CD4-positive, alpha-beta T cell treated with Interleukin-15 for 1 hour (primary cell): Measurements from ENCODE around the gene VPREB3.

Experiments used
- DNase-seq: peaks from one replicate; pipeline ENCODE4 v3.0.0-alpha.2; 2020

VPREB3 gene, protein sequence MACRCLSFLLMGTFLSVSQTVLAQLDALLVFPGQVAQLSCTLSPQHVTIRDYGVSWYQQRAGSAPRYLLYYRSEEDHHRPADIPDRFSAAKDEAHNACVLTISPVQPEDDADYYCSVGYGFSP

DNA sequence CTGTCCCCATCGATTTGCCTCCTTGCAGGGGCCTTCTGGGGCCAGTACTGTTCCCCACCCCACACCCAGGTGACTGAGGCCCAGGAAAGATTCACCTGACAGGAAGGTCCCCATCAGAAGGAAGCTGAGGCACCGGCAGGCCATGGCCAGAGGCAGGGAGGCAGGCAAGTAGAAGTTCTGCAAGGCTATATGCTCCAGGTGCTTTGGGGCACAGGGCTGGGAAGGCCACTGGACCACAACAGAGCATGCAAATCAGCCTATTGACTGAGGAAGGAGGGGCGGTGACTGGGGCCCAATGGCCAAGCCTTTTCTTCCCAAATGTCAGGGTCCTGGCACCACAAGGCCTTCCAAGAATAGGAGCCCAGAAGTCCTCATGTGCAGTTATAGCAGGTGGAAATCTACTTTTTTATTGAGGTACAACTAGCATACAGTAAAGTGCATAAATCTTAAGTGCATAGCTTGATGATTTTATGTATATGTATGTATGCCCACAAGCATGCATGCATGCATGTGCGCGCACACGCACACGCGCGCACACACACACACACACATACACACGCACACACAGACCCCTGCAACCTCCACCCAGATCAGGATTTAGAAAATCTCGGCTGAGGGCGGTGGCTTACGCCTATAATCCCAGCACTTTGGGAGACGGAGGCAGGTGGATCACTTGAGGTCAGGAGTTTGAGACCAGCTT lies at the start of gene VPREB3:
Gene VPREB3 (minus strand): TSS at position 206 of the 700 bp plus-strand sequence. CDS start 62 bp downstream, at position 144.
- DNase-seq: no peak

DNA sequence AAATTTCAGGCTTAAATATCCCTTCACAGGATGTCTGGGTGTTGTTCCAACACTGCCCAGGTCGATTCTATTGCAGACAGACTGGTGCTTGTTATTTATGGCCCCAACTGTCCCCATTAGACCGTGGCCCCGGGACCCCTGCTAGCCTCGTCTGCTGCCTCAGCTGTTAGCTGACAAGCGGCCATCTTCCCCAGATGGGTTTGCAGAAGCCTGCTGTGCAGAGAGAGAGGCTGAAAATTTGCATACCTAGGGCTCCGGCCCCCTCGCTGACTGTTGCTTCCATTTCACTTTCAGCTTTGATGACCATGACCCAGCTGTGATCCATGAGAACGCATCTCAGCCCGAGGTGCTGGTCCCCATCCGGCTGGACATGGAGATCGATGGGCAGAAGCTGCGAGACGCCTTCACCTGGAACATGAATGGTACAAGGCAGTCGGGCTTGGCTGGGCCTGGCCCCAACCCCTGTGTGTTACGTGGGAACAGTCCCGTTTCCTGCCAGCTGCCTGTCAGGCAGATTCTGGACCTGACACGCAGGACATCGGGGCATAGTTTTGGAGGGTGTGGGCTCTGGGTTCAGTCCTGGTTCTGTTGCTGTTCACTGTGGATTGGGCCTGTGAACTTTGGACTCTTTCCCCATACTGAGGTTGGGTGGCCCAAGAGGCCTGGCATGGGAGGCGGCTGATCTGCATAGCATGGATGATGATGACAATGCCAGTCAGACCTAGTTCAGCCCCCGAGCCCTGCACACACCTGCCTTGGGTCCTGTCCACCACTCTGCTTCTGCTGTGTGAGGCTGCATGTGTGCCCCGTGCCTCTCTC lies 49.0 kb upstream of the VPREB3 start:
- DNase-seq: no peak

DNA sequence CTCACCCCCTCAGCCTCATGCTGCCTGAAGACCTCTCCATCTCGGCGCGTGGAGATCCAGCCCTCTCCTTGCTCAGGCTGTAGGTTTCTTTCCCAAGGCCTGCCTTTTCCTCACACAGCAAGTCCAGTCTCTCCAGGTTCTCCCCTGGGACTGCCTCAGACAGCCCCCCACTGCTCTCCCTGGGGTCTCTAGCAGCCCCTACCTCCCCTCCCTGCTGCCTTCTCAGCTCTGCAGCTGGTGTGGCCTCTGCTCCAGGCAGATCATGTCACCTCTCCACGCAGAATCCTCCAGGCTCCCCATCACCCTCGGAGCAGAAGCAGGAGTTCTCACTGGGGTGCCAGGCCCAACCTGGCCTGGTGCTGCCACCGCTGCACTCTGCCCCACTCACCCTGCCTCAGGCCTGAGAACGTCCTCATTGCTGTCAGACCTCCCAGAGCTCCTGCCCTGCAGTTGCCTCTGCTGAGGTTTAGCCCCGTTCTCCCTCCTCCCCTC lies 47.7 kb upstream of the VPREB3 start:
- no peak for DNase-seq

DNA sequence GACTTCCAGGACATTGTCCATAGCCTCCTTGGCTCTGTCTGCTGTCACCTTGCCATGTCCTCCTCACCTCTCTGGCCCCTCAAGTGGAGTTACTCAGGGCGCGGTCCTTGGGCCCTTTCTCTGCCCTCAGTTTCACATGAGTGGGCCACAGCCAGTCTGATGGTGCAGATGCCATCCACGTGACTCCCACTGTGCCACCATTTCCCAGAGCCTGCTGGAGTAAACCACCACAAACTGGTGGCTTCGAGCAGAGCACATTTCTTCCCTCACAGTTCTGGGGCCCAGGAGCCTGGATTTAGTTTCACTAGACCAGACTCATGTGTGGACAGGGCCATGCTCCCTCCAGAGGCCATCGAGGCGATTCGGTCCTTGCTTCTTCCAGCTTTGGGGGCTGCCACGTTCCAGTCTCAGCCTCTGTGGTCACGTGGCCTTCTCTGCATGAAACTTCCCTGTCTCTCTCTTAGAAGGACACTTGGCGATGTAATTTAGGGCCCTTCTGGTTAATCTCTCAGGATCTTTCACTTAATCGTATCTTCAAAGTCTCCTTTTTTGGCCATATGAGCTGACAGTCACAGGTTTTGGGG lies 47.1 kb upstream of the VPREB3 start:
- no peak for DNase-seq

DNA sequence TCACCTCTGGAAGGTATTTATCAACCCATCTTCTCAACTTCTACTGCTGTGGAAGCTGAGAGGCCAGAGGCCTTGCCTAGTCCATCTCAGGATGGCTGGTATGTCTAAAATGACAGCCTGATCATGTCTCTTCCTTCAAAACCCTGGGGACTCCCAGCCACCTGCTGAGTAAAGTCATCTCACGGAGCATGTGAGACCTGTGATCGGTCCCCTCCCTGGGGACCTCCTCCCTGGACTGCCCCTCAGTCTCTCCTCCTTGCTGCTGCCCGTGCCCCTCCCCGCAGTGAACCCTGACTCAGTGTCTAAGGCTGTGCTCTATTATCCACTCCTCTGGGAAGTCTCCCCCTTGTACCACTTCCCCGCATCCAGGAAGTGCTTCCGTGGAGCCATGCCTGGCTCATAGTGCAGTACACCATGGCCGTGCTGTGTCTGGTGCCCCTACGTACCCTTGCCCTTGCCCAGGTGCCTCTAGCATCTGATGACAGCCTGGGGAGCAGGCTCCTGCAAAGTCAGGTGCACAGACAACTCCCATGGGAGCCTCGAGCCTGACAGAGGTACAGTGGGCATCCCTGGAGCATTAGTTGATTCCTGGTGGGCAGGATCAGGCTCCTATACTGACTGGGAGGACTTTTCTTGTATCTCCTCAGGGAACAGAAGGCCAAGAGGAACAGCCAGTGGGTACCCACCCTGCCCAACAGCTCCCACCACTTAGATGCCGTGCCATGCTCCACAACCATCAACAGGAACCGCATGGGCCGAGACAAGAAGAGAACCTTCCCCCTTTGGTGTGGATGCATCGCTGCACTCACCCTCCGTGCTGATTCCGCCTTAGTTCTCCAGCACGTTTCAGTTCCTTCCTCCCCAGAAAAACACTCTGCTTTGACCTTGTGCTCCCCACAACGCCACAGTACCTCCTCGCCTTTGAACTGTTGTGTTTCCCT lies 46.3 kb upstream of the VPREB3 start:
- DNase-seq: peak; percentile 46

DNA sequence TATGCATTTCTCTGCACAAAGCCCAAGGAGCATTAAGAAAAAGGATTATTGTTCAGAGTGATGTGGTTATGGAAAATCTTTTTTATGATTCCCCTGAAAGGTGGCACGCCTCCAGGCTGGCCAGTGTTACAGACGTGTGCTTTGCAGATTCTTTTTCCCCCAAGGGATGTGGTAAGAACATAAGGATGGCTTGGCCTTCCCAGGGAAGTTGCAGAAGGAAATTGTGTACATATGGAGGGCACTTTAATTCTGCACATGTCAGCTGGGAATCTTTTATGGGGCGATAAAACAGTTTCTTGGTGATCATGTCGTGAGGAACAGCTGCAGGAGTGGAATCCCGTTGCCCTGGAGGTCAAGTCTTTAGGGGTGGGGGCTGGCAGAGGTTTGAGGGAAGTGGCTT lies 42.2 kb upstream of the VPREB3 start:
- DNase-seq: no peak

DNA sequence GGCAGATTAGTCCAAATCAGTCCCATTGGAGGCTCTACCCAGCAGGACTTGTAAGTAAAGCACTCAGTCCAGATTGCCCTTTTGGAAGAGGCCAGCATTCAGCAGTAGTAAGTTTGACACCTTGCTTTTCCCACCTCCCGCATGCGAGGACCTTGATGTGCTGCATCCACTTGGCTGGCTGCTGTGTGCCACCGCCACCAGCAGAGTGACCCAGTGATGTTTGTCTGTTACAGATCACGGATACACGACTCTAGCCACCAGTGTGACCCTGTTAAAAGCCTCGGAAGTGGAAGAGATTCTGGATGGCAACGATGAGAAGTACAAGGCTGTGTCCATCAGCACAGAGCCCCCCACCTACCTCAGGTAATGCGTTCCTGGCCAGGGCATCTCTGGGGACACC lies 39.1 kb upstream of the VPREB3 start:
- no peak for DNase-seq

DNA sequence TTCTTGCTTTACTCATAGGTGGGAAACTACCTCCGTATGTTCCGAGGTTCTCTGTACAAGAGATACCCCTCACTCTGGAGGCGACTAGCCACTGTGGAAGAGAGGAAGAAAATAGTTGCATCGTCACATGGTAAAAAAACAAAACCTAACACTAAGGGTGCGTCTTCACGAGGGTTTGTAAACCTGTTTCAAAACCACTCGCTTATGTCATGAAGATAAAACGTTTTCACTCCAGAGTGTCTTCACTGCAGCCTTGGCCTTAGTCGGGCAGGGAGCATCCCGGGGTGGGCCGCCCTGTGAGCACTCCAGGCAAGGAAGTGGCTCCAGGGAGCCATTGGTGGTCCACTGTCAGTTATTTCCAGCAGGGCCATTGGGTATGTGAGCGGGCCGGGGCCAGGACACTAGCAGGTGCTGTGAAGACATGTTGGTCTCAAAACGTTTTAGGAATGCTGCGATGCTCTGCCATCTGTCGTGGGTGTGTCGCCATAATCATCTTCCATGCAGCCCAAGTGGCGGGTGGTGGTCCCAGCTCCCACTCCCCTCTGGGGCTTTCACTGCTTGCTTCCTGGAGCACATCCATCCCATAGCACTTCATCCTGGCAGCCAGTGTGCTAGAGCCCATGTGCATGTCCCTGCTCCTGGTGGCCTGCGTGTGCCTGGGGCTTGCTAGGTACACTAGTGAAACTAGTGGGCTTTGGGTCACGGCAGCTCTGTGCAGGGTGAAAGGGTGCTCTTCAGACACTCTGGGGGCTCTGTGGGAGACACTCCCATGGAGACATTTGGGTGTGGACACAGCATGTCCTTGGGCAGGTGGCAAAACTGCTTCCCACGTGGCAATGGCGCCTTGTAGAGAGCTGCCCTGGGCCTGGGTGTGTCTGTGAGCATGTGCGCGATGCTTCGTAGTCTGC lies 37.8 kb upstream of the VPREB3 start:
- DNase-seq: no peak

DNA sequence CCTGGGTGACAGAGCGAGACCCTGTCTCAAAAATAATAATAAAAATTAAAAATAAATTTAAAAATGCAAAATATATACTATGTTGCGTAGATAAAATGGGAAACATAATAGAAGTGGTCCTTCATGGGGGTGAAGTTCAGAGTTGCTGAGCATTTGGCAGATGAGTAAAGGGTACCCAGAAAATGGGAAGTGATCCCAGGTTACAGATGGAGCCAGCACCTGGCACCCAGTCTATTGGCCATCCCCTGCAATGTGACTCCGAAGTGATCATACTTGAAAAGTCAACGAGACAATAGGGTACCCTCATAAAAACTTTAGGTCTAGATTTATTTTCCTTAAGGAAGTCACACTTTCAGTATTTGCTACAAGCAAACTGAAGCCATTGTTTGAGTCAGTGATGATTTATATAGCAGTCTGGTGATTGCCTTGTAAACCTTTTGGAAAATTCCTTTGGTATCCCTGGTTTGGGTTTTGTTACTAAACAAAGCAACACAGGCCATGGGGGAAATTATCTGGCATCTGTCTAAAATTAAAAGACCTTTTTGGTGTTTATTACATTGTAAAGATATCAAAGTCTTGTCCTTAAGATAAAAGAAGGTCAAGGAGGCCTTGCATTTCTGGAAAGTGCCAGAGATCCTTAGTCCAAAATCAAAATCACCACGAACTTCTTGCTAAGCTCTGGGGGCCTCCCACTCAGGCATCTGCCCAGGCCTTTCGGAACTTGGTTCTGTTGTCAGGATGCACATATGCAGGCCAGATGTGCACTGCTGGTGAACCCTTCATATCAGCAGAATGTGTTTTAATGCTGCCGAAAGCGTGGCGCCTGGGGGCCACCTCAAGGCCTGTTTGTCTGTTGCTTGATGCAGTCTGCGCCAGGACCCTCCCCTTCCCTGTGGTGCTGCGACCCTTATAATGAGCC lies 36.9 kb upstream of the VPREB3 start:
- no peak for DNase-seq

DNA sequence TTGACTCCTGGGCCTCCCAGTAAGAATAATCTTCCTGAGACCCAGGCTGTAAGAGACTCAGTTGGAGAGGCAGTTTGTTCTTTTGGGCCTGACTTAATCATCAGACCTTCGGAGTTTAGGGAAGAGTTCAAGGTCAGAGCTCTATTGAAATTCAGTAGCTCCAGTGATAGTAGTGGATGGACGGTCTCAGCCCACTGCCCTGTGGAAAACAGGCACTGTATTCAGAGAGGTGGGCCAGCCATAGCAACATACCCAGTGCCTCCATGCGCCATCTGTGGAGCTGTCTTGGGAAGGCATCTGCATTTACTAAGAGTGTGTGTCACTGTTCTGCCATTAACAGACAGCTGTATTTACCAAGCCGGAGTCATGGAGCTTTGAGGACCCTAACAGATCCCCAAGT lies 35.4 kb upstream of the VPREB3 start:
- DNase-seq: no peak

DNA sequence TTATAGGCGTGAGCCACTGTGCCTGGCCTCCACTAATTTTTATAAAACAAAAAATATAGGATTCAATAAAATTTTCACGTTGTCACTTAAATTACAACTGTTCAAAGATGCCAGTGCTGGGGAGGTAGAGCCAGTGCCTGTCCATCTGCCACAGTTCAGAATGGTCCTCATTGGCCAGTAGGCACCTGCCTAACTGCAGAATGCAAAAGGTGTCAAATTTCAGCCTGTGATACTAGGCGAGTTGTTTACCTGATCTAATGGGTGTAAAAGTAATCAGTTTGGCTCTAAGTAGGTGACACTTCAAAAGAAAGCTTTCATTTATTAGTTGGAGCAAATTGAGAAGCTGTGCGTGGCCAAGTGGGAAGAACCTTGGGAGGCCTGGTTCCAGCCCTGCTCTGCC lies 34.9 kb upstream of the VPREB3 start:
- no peak for DNase-seq

DNA sequence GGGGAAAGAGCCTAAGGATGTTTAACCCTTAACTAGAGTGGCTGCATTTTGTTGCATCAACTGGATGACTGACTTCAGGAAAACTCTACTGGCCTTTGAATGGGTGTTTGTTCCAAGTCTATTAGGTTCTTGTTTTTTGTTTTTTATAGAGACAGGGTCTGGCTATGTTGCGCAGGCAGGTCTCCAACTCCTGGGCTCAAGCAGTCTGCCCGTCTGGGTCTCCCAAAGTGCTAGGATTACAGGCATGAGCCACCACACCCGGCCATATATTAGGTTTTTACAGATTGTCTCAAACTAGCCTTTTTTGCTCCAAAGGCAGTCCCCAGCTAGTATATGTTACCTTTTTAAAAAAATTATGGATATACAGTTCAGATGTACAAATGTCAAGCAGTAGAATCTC lies 33.7 kb upstream of the VPREB3 start:
- DNase-seq: no peak

DNA sequence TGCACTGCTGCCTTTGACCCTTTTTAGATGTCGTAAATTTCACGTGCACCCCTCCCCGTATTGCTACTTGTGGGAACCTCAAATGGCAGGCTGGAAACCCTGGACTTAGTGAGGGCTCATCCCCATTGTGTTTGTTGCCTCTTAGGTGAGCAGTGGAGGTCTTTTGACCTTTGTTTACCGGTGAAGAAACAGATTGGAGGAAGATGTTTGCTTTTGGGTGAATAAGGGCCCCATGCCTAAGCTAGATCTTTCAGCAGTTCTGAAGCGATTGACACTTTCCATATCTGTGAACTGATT lies 33.3 kb upstream of the VPREB3 start:
- no peak for DNase-seq

DNA sequence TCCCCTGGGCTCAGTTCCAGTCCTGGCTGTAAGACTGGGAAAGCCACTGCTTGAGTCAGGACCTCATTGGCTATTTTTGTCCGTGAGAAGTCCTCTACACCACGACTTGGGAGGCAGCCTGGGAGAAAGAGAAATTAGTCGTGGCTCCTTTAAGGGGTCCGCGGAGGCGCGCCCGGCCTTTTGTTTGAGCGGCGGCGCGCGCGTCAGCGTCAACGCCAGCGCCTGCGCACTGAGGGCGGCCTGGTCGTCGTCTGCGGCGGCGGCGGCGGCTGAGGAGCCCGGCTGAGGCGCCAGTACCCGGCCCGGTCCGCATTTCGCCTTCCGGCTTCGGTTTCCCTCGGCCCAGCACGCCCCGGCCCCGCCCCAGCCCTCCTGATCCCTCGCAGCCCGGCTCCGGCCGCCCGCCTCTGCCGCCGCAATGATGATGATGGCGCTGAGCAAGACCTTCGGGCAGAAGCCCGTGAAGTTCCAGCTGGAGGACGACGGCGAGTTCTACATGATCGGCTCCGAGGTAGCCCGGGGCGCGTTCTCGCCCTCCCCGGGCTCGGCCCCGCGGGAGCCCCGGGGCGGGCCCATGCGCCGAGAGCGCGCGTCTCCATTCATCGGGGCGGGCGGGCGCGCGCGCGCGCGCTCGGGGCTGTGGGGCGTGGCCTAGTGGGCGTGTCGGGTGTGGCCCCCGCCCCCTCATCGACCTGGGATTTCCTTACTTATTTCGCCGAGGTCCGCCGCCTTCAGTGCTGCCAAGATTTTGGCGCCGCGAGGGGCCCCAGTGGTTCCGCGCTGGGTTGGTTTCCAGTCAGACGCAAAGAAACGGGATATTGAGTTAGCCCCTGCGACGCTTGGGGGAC lies 32.8 kb upstream of the VPREB3 start, which contains the start of gene SMARCB1:
Gene SMARCB1 (plus strand): TSS at position 215 of the 848 bp plus-strand sequence. CDS start 204 bp downstream, at position 419.
- peak; percentile 88 for DNase-seq

DNA sequence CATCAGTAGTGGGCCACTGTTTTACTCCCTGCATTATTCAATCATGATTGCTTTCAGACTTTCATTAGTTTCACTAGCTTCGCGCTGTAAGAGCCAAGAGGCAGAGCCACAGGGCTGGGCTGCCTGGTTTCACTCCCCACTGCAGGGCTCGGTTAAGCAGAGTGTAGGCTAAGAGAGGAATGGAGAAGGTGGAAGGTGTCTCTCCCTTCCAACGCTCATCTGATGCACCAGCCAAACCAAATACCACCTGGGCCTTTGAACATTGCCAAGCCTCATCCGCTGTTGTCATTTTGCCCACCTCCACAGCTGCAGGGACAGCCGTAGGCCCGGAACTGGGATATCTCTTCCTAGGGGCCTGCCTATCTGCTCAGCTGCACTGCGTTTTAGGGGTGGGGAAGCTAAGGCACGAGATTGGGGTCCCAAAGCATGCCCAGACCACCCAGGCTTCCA lies 32.1 kb upstream of the VPREB3 start:
- DNase-seq: no peak

DNA sequence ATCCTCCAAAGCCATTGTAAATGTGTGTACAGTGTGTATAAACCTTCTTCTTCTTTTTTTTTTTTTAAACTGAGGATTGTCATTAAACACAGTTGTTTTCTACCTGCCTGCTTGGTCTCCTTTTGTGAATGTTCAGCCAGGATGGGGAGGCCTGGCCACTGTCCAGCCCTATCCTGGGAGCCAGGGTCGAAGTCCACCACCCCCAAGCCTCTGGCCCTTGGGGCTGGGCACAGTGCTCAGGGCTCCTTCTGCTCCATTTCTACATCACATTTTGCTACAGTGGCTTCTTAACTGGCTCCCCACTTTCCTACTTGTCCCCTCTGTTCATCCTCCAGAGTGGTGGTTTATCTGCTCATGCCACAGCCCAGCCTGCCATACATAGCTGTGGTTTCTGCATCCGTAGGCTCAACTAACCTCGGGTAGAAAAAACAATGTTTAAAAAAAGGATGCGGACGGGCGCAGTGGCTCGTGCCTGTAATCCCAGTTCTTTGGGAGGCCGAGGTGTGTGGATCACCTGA lies 30.0 kb upstream of the VPREB3 start:
- DNase-seq: no peak

DNA sequence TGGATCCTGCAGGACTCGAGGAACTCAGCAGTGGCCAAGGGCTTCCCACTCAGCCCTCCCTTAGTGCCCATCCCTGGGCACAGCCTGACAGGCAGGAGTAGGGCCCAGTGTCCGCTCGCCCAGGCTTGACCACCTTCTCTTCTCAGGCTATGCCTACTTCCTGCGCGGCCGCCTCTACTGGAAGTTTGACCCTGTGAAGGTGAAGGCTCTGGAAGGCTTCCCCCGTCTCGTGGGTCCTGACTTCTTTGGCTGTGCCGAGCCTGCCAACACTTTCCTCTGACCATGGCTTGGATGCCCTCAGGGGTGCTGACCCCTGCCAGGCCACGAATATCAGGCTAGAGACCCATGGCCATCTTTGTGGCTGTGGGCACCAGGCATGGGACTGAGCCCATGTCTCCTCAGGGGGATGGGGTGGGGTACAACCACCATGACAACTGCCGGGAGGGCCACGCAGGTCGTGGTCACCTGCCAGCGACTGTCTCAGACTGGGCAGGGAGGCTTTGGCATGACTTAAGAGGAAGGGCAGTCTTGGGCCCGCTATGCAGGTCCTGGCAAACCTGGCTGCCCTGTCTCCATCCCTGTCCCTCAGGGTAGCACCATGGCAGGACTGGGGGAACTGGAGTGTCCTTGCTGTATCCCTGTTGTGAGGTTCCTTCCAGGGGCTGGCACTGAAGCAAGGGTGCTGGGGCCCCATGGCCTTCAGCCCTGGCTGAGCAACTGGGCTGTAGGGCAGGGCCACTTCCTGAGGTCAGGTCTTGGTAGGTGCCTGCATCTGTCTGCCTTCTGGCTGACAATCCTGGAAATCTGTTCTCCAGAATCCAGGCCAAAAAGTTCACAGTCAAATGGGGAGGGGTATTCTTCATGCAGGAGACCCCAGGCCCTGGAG lies 29.3 kb upstream of the VPREB3 start:
- DNase-seq: no peak

DNA sequence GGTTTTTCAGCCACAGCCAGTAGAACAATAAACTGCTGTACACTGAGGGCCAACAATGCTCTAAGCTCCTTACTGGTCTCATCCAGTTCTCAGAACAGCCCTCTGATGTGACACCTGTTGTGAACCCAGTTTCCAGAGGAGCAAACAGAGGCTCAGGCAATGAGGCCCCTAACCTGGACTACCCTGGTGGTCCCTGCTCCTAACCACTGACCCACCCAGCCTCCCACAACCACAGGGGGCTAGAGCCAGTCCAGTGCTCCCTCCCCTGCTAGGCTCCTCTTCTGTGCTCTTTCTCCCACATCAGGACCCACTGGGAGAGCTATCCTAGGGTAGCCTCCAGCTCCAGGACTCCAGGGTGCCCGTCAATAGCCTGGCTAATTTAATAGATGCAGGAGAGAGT lies 28.5 kb upstream of the VPREB3 start:
- DNase-seq: no peak
